GM12864 (cell line): ENCODE measurements around the gene OTUD7B.
"Not testable (repeated sequence)": the region's sequence is repeated elsewhere in the genome, so short reads cannot be mapped to it uniquely, and the experiment has no call there.

ENCODE experiments used
- DNase-seq: peaks from one replicate; pipeline ENCODE4 v3.0.0-alpha.2; 2011; ENCODE audit warnings: low read depth
- H3K4me3 ChIP-seq: 2 replicates; pipeline ENCODE4 v1.5.1; 2011; ENCODE audit warnings: mild to moderate bottlenecking, low read depth, low read length, control low read depth
- CTCF ChIP-seq: IDR thresholded peaks from 2 replicates; pipeline ENCODE4 v1.5.1; 2011; ENCODE audit warnings: low read depth, mild to moderate bottlenecking, moderate library complexity, low read length, control low read depth, inconsistent platforms; ENCODE audit errors: missing control alignments

The OTUD7B gene

GRCh38 chr1:149962736-149963135 lies 47.8 kb downstream of the OTUD7B start:
- no peak for DNase-seq
- no peak overlapping the region for H3K4me3 ChIP-seq
- TF ChIP-seq CTCF, result no peak

- peak; percentile 67 for TF ChIP-seq CTCF
- no peak overlapping the region for H3K4me3 ChIP-seq
- DNase-seq, result peak; percentile 45
Observed at GRCh38 chr1:149962039-149962647, 48.4 kb downstream of the OTUD7B start.

- not testable (repeated sequence) for H3K4me3 ChIP-seq, DNase-seq
Observed at GRCh38 chr1:149957548-149957947, 53.0 kb downstream of the OTUD7B start.

- DNase-seq, result no peak
- no peak for TF ChIP-seq CTCF
- H3K4me3 ChIP-seq, result no peak overlapping the region
Observed at GRCh38 chr1:149949911-149950310, 60.6 kb downstream of the OTUD7B start.

- TF ChIP-seq CTCF, result no peak
- no peak for DNase-seq
- no peak overlapping the region for H3K4me3 ChIP-seq
Observed at GRCh38 chr1:149945206-149945605, 65.3 kb downstream of the OTUD7B start.

- no peak for DNase-seq
- no peak for TF ChIP-seq CTCF
- no peak overlapping the region for H3K4me3 ChIP-seq
Observed at GRCh38 chr1:149942885-149943284, 67.6 kb downstream of the OTUD7B start.

GRCh38 chr1:149942207-149942606 lies 68.3 kb downstream of the OTUD7B start:
- no peak overlapping the region for H3K4me3 ChIP-seq
- DNase-seq, result no peak

More at GRCh38 chr1:149942207-149942606, 68.3 kb downstream of the OTUD7B start:
- TF ChIP-seq CTCF, result no peak
